Measurements from ENCODE around the gene CHST11.

Gene CHST11

GRCh38 chr12:104434129-104434528 lies 22.6 kb upstream of the CHST11 start:
- no peak for DNase-seq

- no peak for DNase-seq
Observed at GRCh38 chr12:104435175-104435574, 21.6 kb upstream of the CHST11 start.

GRCh38 chr12:104435765-104436164 lies 21.0 kb upstream of the CHST11 start:
- no peak for DNase-seq

GRCh38 chr12:104436790-104437189 lies 20.0 kb upstream of the CHST11 start:
- DNase-seq = no peak

- no peak for DNase-seq
Observed at GRCh38 chr12:104438134-104438533, 18.6 kb upstream of the CHST11 start.

GRCh38 chr12:104439137-104439536 lies 17.6 kb upstream of the CHST11 start:
- no peak for DNase-seq

GRCh38 chr12:104443008-104443407 lies 13.7 kb upstream of the CHST11 start:
- no peak for DNase-seq

GRCh38 chr12:104446646-104447421 lies 9.9 kb upstream of the CHST11 start:
- no peak for DNase-seq

GRCh38 chr12:104448031-104448430 lies 8.7 kb upstream of the CHST11 start:
- no peak for DNase-seq

GRCh38 chr12:104448451-104448850 lies 8.3 kb upstream of the CHST11 start:
- no peak for DNase-seq

GRCh38 chr12:104450700-104451099 lies 6.0 kb upstream of the CHST11 start:
- no peak for DNase-seq

- no peak for DNase-seq
Observed at GRCh38 chr12:104452087-104452486, 4.7 kb upstream of the CHST11 start.

- DNase-seq = no peak
Observed at GRCh38 chr12:104453133-104453532, 3.6 kb upstream of the CHST11 start.

- no peak for DNase-seq
Observed at GRCh38 chr12:104454997-104455396, 1.8 kb upstream of the CHST11 start.

- no peak for DNase-seq
Observed at GRCh38 chr12:104455578-104456416, 951 bp upstream of the CHST11 start.

GRCh38 chr12:104456950-104457745 lies 400 bp downstream of the CHST11 start:
- peak; percentile 35 for DNase-seq

- peak; percentile 18 for DNase-seq
Observed at GRCh38 chr12:104457746-104458693, 1.3 kb downstream of the CHST11 start.

- DNase-seq = no peak
Observed at GRCh38 chr12:104458694-104459367, 2.1 kb downstream of the CHST11 start.

GRCh38 chr12:104459368-104459909 lies 2.7 kb downstream of the CHST11 start:
- no peak for DNase-seq

- DNase-seq = no peak
Observed at GRCh38 chr12:104460041-104460719, 3.4 kb downstream of the CHST11 start.
